KMS-11 (cell line): ENCODE data around the gene MPPED2.

Experiments
- H2AFZ ChIP-seq: fragments of 200-600 bp; sonication (generic); 2 replicates; pipeline ENCODE4 v1.6.1; 2016; ENCODE audit warnings: antibody characterized with exemption, mixed run types, low read depth
- H3K27ac ChIP-seq: fragments of 200-600 bp; sonication (generic); 2 replicates; pipeline ENCODE4 v1.6.1; 2016; ENCODE audit warnings: mild to moderate bottlenecking, mixed run types
- H3K27me3 ChIP-seq: fragments of 200-600 bp; sonication (generic); 2 replicates; pipeline ENCODE4 v1.6.1; 2017; ENCODE audit warnings: mild to moderate bottlenecking, low read depth, mixed run types, moderate library complexity; ENCODE audit not compliant: insufficient read depth
- H3K36me3 ChIP-seq: fragments of 200-600 bp; sonication (generic); 2 replicates; pipeline ENCODE4 v1.6.1; 2017; ENCODE audit warnings: mild to moderate bottlenecking, mixed run types; ENCODE audit not compliant: insufficient read depth
- H3K4me1 ChIP-seq: fragments of 200-600 bp; sonication (generic); 2 replicates; pipeline ENCODE4 v1.6.1; 2016; ENCODE audit warnings: mild to moderate bottlenecking, low read depth, mixed run types; ENCODE audit not compliant: poor library complexity, severe bottlenecking
- H3K4me2 ChIP-seq: fragments of 200-600 bp; sonication (generic); 2 replicates; pipeline ENCODE4 v1.7.0; 2016; ENCODE audit warnings: mild to moderate bottlenecking, mixed run types
- H3K4me3 ChIP-seq: fragments of 200-600 bp; sonication (generic); IDR thresholded peaks from 2 replicates; pipeline ENCODE4 v1.6.1; 2017; ENCODE audit warnings: low read depth, low read length, mixed read lengths; ENCODE audit not compliant: insufficient read depth
- H3K79me2 ChIP-seq: fragments of 200-600 bp; sonication (generic); 2 replicates; pipeline ENCODE4 v1.6.1; 2016; ENCODE audit warnings: low read depth, mixed run types; ENCODE audit not compliant: insufficient read depth
- H3K9ac ChIP-seq: fragments of 200-600 bp; sonication (generic); 2 replicates; pipeline ENCODE4 v1.6.1; 2016; ENCODE audit warnings: mild to moderate bottlenecking, mixed run types
- H4K20me1 ChIP-seq: fragments of 200-600 bp; sonication (generic); 2 replicates; pipeline ENCODE4 v1.6.1; 2016; ENCODE audit warnings: mild to moderate bottlenecking, mixed run types; ENCODE audit not compliant: insufficient read depth
- TF ChIP-seq, protein P1 (sequence below): fragments of 200-600 bp; sonication (generic); conservative IDR thresholded peaks from 2 replicates; pipeline ENCODE4 v1.6.1; 2017; ENCODE audit warnings: low read depth, mild to moderate bottlenecking, antibody characterized with exemption, low read length, moderate library complexity, mixed read lengths

Gene MPPED2

DNA sequence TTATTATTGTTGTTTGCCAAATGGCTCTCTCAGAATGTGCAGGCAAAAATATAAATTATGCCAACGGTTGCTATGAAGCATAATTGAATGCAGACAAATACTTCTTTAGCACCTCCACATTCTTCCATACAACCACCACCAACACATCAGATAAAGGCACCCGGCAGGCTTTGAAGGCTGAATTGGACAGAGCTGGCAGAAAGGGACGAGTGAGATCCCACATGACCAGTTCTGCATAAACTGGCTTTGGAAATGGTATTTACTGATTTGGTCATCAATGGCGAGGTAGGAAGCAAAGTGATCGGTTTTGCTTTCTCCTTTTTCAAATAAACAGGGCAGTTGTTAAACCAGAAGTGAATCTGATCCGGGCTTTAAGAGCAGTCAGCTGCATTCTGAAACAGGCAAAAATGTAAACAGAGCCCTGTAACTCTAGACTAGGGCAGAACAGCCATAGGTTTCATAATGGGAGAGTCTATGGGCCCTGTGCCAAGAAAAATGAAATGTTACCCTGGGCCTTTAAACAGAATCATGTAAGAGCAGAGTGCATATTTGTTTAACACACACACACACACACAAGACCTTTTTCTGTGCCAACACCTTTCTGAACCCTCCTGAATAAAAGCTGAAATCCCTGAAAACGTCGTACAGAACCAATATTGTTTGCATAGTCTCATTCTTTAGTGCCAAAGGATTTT lies 97.7 kb downstream of the MPPED2 start:
- Histone ChIP-seq H3K4me1 (no peaks in the 10 kb centered on the region), H3K27me3 (no peaks in the 10 kb centered on the region), H4K20me1 (no peaks in the 10 kb centered on the region), H3K4me2 (no peak overlapping the region), H2AFZ (no peak overlapping the region), H3K36me3 (no peaks in the 10 kb centered on the region), H3K79me2 (no peaks in the 10 kb centered on the region), H3K27ac (no peak overlapping the region), H3K9ac (no peak overlapping the region), H3K4me3 (no peak overlapping the region)
- TF ChIP-seq, protein P1, sequence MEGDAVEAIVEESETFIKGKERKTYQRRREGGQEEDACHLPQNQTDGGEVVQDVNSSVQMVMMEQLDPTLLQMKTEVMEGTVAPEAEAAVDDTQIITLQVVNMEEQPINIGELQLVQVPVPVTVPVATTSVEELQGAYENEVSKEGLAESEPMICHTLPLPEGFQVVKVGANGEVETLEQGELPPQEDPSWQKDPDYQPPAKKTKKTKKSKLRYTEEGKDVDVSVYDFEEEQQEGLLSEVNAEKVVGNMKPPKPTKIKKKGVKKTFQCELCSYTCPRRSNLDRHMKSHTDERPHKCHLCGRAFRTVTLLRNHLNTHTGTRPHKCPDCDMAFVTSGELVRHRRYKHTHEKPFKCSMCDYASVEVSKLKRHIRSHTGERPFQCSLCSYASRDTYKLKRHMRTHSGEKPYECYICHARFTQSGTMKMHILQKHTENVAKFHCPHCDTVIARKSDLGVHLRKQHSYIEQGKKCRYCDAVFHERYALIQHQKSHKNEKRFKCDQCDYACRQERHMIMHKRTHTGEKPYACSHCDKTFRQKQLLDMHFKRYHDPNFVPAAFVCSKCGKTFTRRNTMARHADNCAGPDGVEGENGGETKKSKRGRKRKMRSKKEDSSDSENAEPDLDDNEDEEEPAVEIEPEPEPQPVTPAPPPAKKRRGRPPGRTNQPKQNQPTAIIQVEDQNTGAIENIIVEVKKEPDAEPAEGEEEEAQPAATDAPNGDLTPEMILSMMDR: no peak

DNA sequence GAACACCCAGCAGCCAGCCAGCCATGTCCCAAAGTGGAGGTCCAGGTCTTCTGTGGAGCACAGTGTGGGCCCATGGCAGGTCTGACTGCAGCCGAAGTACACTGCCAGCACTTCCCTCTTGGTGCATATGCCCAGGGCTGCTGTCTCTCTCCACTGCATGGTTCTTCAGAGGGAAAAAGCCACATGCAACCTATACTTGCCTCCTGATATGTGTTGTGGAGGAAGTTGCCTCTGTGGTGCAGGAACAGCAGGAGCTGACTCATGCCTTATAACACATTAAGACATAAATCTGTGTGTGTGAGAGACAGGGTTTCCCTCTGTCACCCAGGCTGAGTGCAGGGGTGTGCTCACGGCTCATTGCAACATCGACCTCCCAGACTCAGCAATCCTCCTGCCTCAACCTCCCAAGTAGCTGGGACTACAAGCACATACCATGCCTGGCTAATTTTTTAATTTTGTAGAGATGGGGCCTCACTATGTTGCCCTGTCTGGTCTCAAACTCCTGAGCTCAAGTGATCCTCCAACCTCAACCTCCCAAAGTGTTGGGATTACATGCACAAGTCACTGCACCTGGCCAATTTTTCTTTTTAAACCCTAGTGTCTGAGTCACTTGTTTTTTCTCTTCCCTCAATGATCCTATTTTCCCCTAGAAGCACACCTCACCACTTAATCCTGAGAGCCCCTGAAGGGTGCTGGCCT lies 98.8 kb downstream of the MPPED2 start:
- Histone ChIP-seq H3K27me3 (no peaks in the 10 kb centered on the region), H3K4me3 (no peak overlapping the region), H3K27ac (no peak overlapping the region), H2AFZ (no peak overlapping the region), H3K9ac (no peak overlapping the region), H3K79me2 (no peaks in the 10 kb centered on the region), H3K4me2 (no peak overlapping the region), H3K36me3 (no peaks in the 10 kb centered on the region), H3K4me1 (no peaks in the 10 kb centered on the region), H4K20me1 (no peaks in the 10 kb centered on the region)
- TF ChIP-seq, protein P1: no peak

DNA sequence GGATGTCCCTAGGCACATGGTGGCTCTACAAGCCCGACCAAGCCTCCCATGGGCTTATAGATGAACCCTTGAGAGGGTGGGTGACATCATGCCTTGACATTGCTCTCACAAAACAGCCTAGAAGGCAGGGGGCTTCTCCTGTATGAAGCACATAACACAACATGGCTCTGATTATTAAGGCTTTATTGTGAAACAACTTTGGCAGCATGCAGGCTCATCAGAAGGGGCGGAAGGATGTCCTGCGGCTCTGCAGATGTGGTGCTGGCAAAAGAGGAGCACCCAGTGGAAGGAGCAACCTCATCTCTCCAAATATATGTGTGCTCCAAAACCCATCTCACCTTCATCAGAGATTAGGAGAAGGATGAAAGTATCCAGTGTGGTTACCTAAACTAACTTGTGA lies 100.4 kb downstream of the MPPED2 start:
- no peak overlapping the region for H3K4me2 ChIP-seq
- H3K4me1 ChIP-seq: no peaks in the 10 kb centered on the region
- no peaks in the 10 kb centered on the region for H3K79me2 ChIP-seq
- no peak overlapping the region for H3K4me3 ChIP-seq
- H3K27ac ChIP-seq: no peak overlapping the region
- no peak overlapping the region for H2AFZ ChIP-seq
- no peaks in the 10 kb centered on the region for H3K27me3 ChIP-seq
- H3K36me3 ChIP-seq: no peaks in the 10 kb centered on the region
- H4K20me1 ChIP-seq: no peaks in the 10 kb centered on the region
- TF ChIP-seq, protein P1: no peak
- H3K9ac ChIP-seq: no peak overlapping the region

DNA sequence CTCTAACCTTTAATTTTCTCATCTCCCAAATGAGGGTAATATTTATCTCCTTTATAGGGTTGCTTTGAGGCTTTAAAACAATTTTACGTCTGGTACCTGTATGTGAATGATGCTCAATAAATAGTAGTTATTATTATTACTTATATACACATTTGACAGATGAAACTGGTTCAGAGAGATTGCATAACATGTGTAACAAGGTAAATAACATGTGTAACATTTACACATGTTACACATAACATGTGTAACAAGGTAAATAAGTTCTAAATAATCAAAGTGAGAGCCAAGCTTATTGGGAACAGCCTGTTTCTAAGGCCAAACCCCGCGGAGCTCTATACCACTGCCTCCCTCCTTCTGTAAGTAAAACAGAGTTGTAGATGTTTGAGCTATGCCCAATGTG lies 100.9 kb downstream of the MPPED2 start:
- no peaks in the 10 kb centered on the region for H3K36me3 ChIP-seq
- no peak overlapping the region for H3K4me2 ChIP-seq
- H3K4me3 ChIP-seq: no peak overlapping the region
- H3K79me2 ChIP-seq: no peaks in the 10 kb centered on the region
- no peak overlapping the region for H3K9ac ChIP-seq
- no peaks in the 10 kb centered on the region for H3K4me1 ChIP-seq
- no peak overlapping the region for H3K27ac ChIP-seq
- H4K20me1 ChIP-seq: no peaks in the 10 kb centered on the region
- H3K27me3 ChIP-seq: no peaks in the 10 kb centered on the region
- TF ChIP-seq, protein P1: no peak
- H2AFZ ChIP-seq: no peak overlapping the region
